K562 (cell line): Measurements from ENCODE around the gene SMAD5. TPM values are rescaled to one million over a fixed set of nuclear protein-coding genes. Genes with fewer than 3 reads are reported as not detected.

ENCODE experiments used
- ATAC-seq: fragments of 200-7000 bp; cut with Tn5 transposase; 3 replicates; pipeline ENCODE4 v1.9.1; 2020; ENCODE audit warnings: moderate library complexity
- BruUV-seq: library from RNA; stranded (reverse); fragments of 400-500 nt; replicated peaks from 2 replicates; lab custom pipeline; 2021; lab: Mats Ljungman, UMichigan
- CTCF ChIA-PET: fragments of 300-600 bp; formaldehyde crosslinking; extraction: SDS; loops from one replicate; lab custom pipeline; 2021; ENCODE audit warnings: low intra/inter-chr PET ratio; lab: Yijun Ruan, JAX
- POLR2A ChIA-PET: fragments of 300-600, 350-650 bp; sonication (Branson Sonifier 250); formaldehyde crosslinking; extraction: SDS; loops from one replicate; lab custom pipeline; 2021; ENCODE audit warnings: antibody characterized with exemption, inconsistent platforms; lab: Yijun Ruan, JAX
- DNase-seq, 4 experiments: peaks; one replicate each; pipeline versions ENCODE4 v3.0.0 to v3.0.0-alpha.2; 2011 to 2018; ENCODE audit warnings: low spot score in 3 of 4, mixed read lengths in 3 of 4; ENCODE audit errors: extremely low read depth in 1 of 4
- FAIRE-seq: peaks from 2 replicates; lab custom pipeline; 2011; peaks lifted over from hg19 to GRCh38; lab: Jason Lieb, UNC
- H2AFZ ChIP-seq: 2 replicates; pipeline ENCODE4 v1.6.0; 2011; ENCODE audit warnings: low read depth, low read length, control low read depth, inconsistent platforms
- H3K27ac ChIP-seq: fragments of 200-600 bp; 3 replicates; pipeline ENCODE4 v1.8.0; 2011; ENCODE audit warnings: low read depth, mild to moderate bottlenecking, control low read depth, inconsistent platforms, low read length, moderate library complexity, mixed read lengths; ENCODE audit errors: extremely low read depth
- H3K27me3 ChIP-seq, 2 experiments: fragments of 300-600 bp in 1 of 2; 2 replicates in 1 of 2; 3 replicates in 1 of 2; pipeline versions ENCODE4 v1.6.0 to v1.8.0; 2011; ENCODE audit warnings: inconsistent platforms in 2 of 2, low read length in 2 of 2, mild to moderate bottlenecking in 1 of 2, mixed read lengths in 1 of 2, moderate library complexity in 1 of 2; ENCODE audit not compliant: control insufficient read depth in 2 of 2, insufficient read depth in 2 of 2
- H3K36me3 ChIP-seq: fragments of 300-600 bp; 3 replicates; pipeline ENCODE4 v1.8.0; 2011; ENCODE audit warnings: mild to moderate bottlenecking, low read length, inconsistent platforms; ENCODE audit not compliant: control insufficient read depth, insufficient read depth
- H3K4me1 ChIP-seq, 2 experiments: fragments of 200-600 bp in 1 of 2; replicated peaks in 1 of 2; 2 replicates in 1 of 2; 3 replicates in 1 of 2; pipeline versions ENCODE4 v1.5.1 to v1.8.0; 2011; ENCODE audit warnings: inconsistent platforms in 2 of 2, low read length in 2 of 2, mild to moderate bottlenecking in 1 of 2, mixed read lengths in 1 of 2, moderate library complexity in 1 of 2; ENCODE audit not compliant: control insufficient read depth in 2 of 2, insufficient read depth in 2 of 2
- H3K4me2 ChIP-seq: 2 replicates; pipeline ENCODE4 v1.6.1; 2011; ENCODE audit warnings: low read length, control low read depth, inconsistent platforms, mixed read lengths; ENCODE audit not compliant: insufficient read depth
- H3K4me3 ChIP-seq: fragments of 200-600 bp; sonication (generic), shearing (Covaris generic); 2 replicates; pipeline ENCODE4 v1.5.1; 2016; ENCODE audit warnings: control low read depth, inconsistent platforms
- H3K79me2 ChIP-seq: fragments of 200-600 bp; 3 replicates; pipeline ENCODE4 v1.8.0; 2011; ENCODE audit warnings: low read length, inconsistent platforms; ENCODE audit not compliant: control insufficient read depth, insufficient read depth
- H3K9ac ChIP-seq, 2 experiments: 2 replicates each; pipeline versions ENCODE4 v1.6.0 to v1.6.1; 2011; ENCODE audit warnings: low read depth in 2 of 2, low read length in 2 of 2, control low read depth in 1 of 2, inconsistent platforms in 1 of 2, mild to moderate bottlenecking in 1 of 2, mixed read lengths in 1 of 2; ENCODE audit not compliant: insufficient read depth in 1 of 2
- H3K9me1 ChIP-seq: one replicate; pipeline ENCODE4 v1.6.0; 2011; ENCODE audit warnings: inconsistent platforms, mild to moderate bottlenecking, low read length, moderate library complexity; ENCODE audit not compliant: control insufficient read depth, insufficient read depth
- H3K9me3 ChIP-seq: replicated peaks from 2 replicates; pipeline ENCODE4 v1.5.1; 2011; ENCODE audit warnings: low read depth, low read length, inconsistent platforms; ENCODE audit not compliant: control insufficient read depth, insufficient read depth
- H4K20me1 ChIP-seq: replicated peaks from 2 replicates; pipeline ENCODE4 v1.6.1; 2011; ENCODE audit warnings: low read length, inconsistent platforms, mixed read lengths; ENCODE audit not compliant: control insufficient read depth, insufficient read depth
- GATA2 ChIP-seq: sonication (generic); formaldehyde crosslinking; IDR thresholded peaks from 2 replicates; pipeline ENCODE4 v1.4.0; 2020; ENCODE audit warnings: mild to moderate bottlenecking, missing genetic modification reagents
- JUND ChIP-seq, 2 experiments: IDR thresholded peaks; 2 replicates in 1 of 2; 3 replicates in 1 of 2; pipeline ENCODE4 v1.6.1; 2011; ENCODE audit warnings: borderline replicate concordance in 2 of 2, low read depth in 2 of 2, low read length in 2 of 2, improper control_type of control experiment in 1 of 2, missing biosample characterization in 1 of 2, missing genetic modification characterization in 1 of 2, missing genetic modification reagents in 1 of 2
- MEIS2 ChIP-seq: fragments of 450-650 bp; IDR thresholded peaks from 2 replicates; pipeline ENCODE4 v1.6.1; 2014; ENCODE audit warnings: mild to moderate bottlenecking; ENCODE audit not compliant: partially characterized antibody
- MGA ChIP-seq: fragments of 450-650 bp; IDR thresholded peaks from 2 replicates; pipeline ENCODE4 v1.6.1; 2016; ENCODE audit warnings: mild to moderate bottlenecking, moderate library complexity
- PURB ChIP-seq: sonication (generic); formaldehyde crosslinking; IDR thresholded peaks from 2 replicates; pipeline ENCODE4 v1.9.0; 2021; ENCODE audit warnings: low read depth, mild to moderate bottlenecking, missing genetic modification reagents
- SMARCA4 ChIP-seq: fragments of 450-650 bp; IDR thresholded peaks from 2 replicates; pipeline ENCODE4 v1.6.1; 2016
- SMARCA5 ChIP-seq: fragments of 450-650 bp; IDR thresholded peaks from 2 replicates; pipeline ENCODE4 v1.6.1; 2016
- ZBTB1 ChIP-seq: sonication (generic); formaldehyde crosslinking; IDR thresholded peaks from 2 replicates; pipeline ENCODE4 v1.8.1; 2023; ENCODE audit warnings: missing genetic modification reagents, low read depth, mild to moderate bottlenecking, borderline replicate concordance
- WGBS: fragments of 100-300 bp; shearing (Covaris generic); methylation state at CpG from one replicate; pipeline ENCODE4 v1.1.6; 2016; ENCODE audit warnings: low coverage, mixed read lengths; ENCODE audit not compliant: insufficient coverage; ENCODE audit errors: missing lambda C conversion rate; 5-methylcytosine and 5-hydroxymethylcytosine counted together
- in situ Hi-C: fragments of 300-500 bp; cut with MboI; formaldehyde crosslinking; loops from 4 replicates; pipeline ENCODE4 v1.15.0; 2018; ENCODE audit warnings: inconsistent platforms, mixed read lengths
- intact Hi-C: fragments of 100-400 bp; cut with micrococcal nuclease; formaldehyde crosslinking; loops from 2 replicates; pipeline ENCODE4 v1.14.2; 2022
- polyA plus RNA-seq, 8 experiments: library from polyadenylated mRNA; depleted of rRNA in 4 of 8; stranded (reverse) in 5 of 8; unstranded in 3 of 8; fragments of >200 nt; fragmentation: Nextera tagmentation in 2 of 8; fragmentation: Illumina TruSeq in 1 of 8; extraction: Ambion mirVana in 2 of 8; extraction: Trizol in 1 of 8; gene quantifications; 2 replicates each; pipeline versions ENCODE4 v1.2.1 to v1.2.3, GENCODE V29; 2011 to 2014; ENCODE audit warnings: inconsistent platforms in 1 of 8, missing spikeins in 1 of 8
- total RNA-seq, 7 experiments: library from RNA; depleted of rRNA in 6 of 7; stranded (reverse); fragments of >200 nt in 6 of 7; fragmentation: Illumina TruSeq in 2 of 7; extraction: Trizol in 2 of 7; gene quantifications; 2 replicates each; pipeline versions ENCODE4 v1.2.1 to v1.2.3, GENCODE V29; 2011 to 2021; ENCODE audit warnings: low replicate concordance in 1 of 7

SMAD5 gene
- total and polyA plus RNA-seq, 9 of the 15 experiments (the other 6 are each of a cell fraction or from before 2014, with no cell fraction given) = 12.4 to 53.9 (median 20.3) TPM

GRCh38 chr5:136174021-136174659 is 41.5 kb downstream of the SMAD5 start (continued):
- TF ChIP-seq JUND (IDR thresholded peaks at IDR 0.05; ENCODE audit: borderline replicate concordance, low read depth, low read length) = no peak
- no peak for TF ChIP-seq JUND (tag; IDR thresholded peaks at IDR 0.05; ENCODE audit: borderline replicate concordance, low read depth, low read length)
- peak; percentile 81 for TF ChIP-seq GATA2 (CRISPR knock-in tag)
- peak; percentile 55 for TF ChIP-seq MEIS2
- TF ChIP-seq SMARCA4 = peak; percentile 32; the same call in 1 of the 2 replicates
- no peak for TF ChIP-seq PURB (CRISPR knock-in tag)

GRCh38 chr5:136182618-136183017 is 50.0 kb downstream of the SMAD5 start:
- TF ChIP-seq MGA = no peak
- no peak for TF ChIP-seq ZBTB1 (CRISPR knock-in tag)
- TF ChIP-seq SMARCA5 = no peak
- H3K36me3 ChIP-seq = peaks cover 7% of the 10 kb centered on the region; the same call in 2 of the 3 replicates
- 71% methylated on average over 1 of the region's 1 CpG for WGBS
- no peak overlapping the region for H3K9ac ChIP-seq
- DNase-seq = no peak
- H2AFZ ChIP-seq = no peak overlapping the region
- BruUV-seq = no TSS peak
- no peaks in the 10 kb centered on the region for H3K79me2 ChIP-seq
- no peak for ATAC-seq
- intact Hi-C loops = no loop called here
- in situ Hi-C loops = no loop called here
- no peaks in the 10 kb centered on the region for H3K27me3 ChIP-seq
- CTCF ChIA-PET = no interaction called here
- H4K20me1 ChIP-seq = no peaks in the 10 kb centered on the region
- no peak overlapping the region for H3K27ac ChIP-seq
- POLR2A ChIA-PET = no interaction called here
- no peak overlapping the region for H3K4me3 ChIP-seq
- H3K4me2 ChIP-seq = no peak overlapping the region
- FAIRE-seq = no peak
- H3K9me1 ChIP-seq = no peaks in the 10 kb centered on the region
- H3K9me3 ChIP-seq = no peaks in the 10 kb centered on the region
- no peaks in the 10 kb centered on the region for H3K4me1 ChIP-seq
